Measurements from ENCODE around the gene COQ8B. TPM values are rescaled to one million over a fixed set of nuclear protein-coding genes. Genes with fewer than 3 reads are reported as not detected.
"Not testable (repeated sequence)": the region's sequence is repeated elsewhere in the genome, so short reads cannot be mapped to it uniquely, and the experiment has no call there.

Gene COQ8B
- total RNA-seq (2014; rRNA removed) (17.2 and 19.5 TPM in 2 replicates), Bru-seq, nascent RNA (percentile 49 among the genes with signal in this experiment), BruChase-seq, experiment 1, labeled RNA remaining after a 6-hour chase (percentile 50 among the genes with signal in this experiment), BruChase-seq, experiment 2, labeled RNA remaining after a 2-hour chase (percentile 50 among the genes with signal in this experiment)
- long read RNA-seq, partial matches to known transcripts = 3 of 18 reads
- long read RNA-seq, other reads (novel, unspliced or antisense) = 13 of 18 reads

GRCh38 chr19:40716482-40717324 is at the start of gene COQ8B, which contains the start of gene ITPKC:
COQ8B (minus strand) TSS chr19:40716886; CDS start chr19:40714632, 2,254 bp downstream.
ITPKC (plus strand) TSS chr19:40717112; CDS start chr19:40717136, 24 bp downstream.
- TSS peak; percentile 83 for BruUV-seq (replicated peaks)
- peak within 1 kb of the TSS; percentile 95 for H3K4me2 ChIP-seq (ENCODE audit: low read length)
- ChIA-PET CTCF (interaction anchor here (0.5 to 0.6 kb wide), 2 partner anchors 35 to 36 kb away, joined by 3 to 6 read pairs; no protein-coding TSS in a partner anchor), POLR2A (ENCODE audit: unreplicated experiment) (interaction anchor here (0.5 kb wide), 1 partner anchor 251 kb away, joined by 4 read pairs; no protein-coding TSS in a partner anchor)
- H3K36me3 ChIP-seq (ENCODE audit: low read depth, low read length) = no peaks in the 10 kb centered on the region
- peak within 1 kb of the TSS; percentile 100 for H3K27ac ChIP-seq (ENCODE audit: low read length)
- H3K9me3 ChIP-seq (ENCODE audit: low read length) = no peaks in the 10 kb centered on the region
- ATAC-seq (peak; percentile 37), DNase-seq (peak; percentile 97)
- H3F3A ChIP-seq (ENCODE audit: low read length, unreplicated experiment) = no peaks in the 10 kb centered on the region
- intact Hi-C loops (cut with micrococcal nuclease) = loop anchor here (2.0 to 5.0 kb wide), 2 partner anchors 34 to 54 kb away; partner anchors contain the start of genes ACTMAP and SNRPA
- peak within 1 kb of the TSS; percentile 99 for H3K9ac ChIP-seq (ENCODE audit: low read length)
- H3K4me3 ChIP-seq (ENCODE audit: low read length) = peak within 1 kb of the TSS; percentile 99
- no peaks in the 10 kb centered on the region for H3K27me3 ChIP-seq (ENCODE audit: low read length)
- no peak within 1 kb of the TSS for H2AFZ ChIP-seq (ENCODE audit: low read length)
- TF ChIP-seq EZH2phosphoT487 (IDR thresholded peaks at IDR 0.05; ENCODE audit: borderline replicate concordance, low read length) = no peak
- TF ChIP-seq CTCF (conservative IDR thresholded peaks at IDR 0.05; ENCODE audit: low read depth, low read length) = no peak
- TF ChIP-seq EZH2 (IDR thresholded peaks at IDR 0.05; ENCODE audit: low read length, unreplicated experiment) = no peak
- H4K20me1 ChIP-seq (ENCODE audit: low read length) = peaks cover 23% of the 10 kb centered on the region
- peaks cover 26% of the 10 kb centered on the region for H3K4me1 ChIP-seq (ENCODE audit: insufficient read depth, low read length)
- no peaks in the 10 kb centered on the region for H3K9me2 ChIP-seq (replicated peaks; ENCODE audit: low read length)
- peaks cover 46% of the 10 kb centered on the region for H3K79me2 ChIP-seq (ENCODE audit: low read length)

GRCh38 chr19:40766385-40766784 is 49.7 kb upstream of the COQ8B start:
- H3K9me2 ChIP-seq (replicated peaks; ENCODE audit: low read length); H3K4me3 ChIP-seq (ENCODE audit: low read length); DNase-seq; H3K27ac ChIP-seq (ENCODE audit: low read length); H3F3A ChIP-seq (ENCODE audit: low read length, unreplicated experiment); H4K20me1 ChIP-seq (ENCODE audit: low read length); intact Hi-C loops (cut with micrococcal nuclease); CTCF ChIA-PET; H3K4me2 ChIP-seq (ENCODE audit: low read length); H2AFZ ChIP-seq (ENCODE audit: low read length); BruUV-seq (replicated peaks); H3K79me2 ChIP-seq (ENCODE audit: low read length); POLR2A ChIA-PET (ENCODE audit: unreplicated experiment); H3K9ac ChIP-seq (ENCODE audit: low read length); H3K9me3 ChIP-seq (ENCODE audit: low read length); H3K27me3 ChIP-seq (ENCODE audit: low read length); H3K4me1 ChIP-seq (ENCODE audit: insufficient read depth, low read length); ATAC-seq: not testable (repeated sequence)
- peaks cover 36% of the 10 kb centered on the region for H3K36me3 ChIP-seq (ENCODE audit: low read depth, low read length)

GRCh38 chr19:40763963-40764362 is 47.3 kb upstream of the COQ8B start:
- POLR2A ChIA-PET (ENCODE audit: unreplicated experiment) = interaction anchor here (0.5 kb wide), 1 partner anchor 41 kb away, joined by 3 read pairs; no protein-coding TSS in a partner anchor
- H3K79me2 ChIP-seq (ENCODE audit: low read length) = peaks cover 8% of the 10 kb centered on the region; the same call in 1 of the 2 replicates

More at GRCh38 chr19:40763963-40764362, 47.3 kb upstream of the COQ8B start:
- Histone ChIP-seq H3K9me3 (ENCODE audit: low read length) (no peaks in the 10 kb centered on the region), H3K4me3 (ENCODE audit: low read length) (no peak overlapping the region), H3K27ac (ENCODE audit: low read length) (no peak overlapping the region), H3K4me2 (ENCODE audit: low read length) (no peak overlapping the region), H3K4me1 (ENCODE audit: insufficient read depth, low read length) (no peaks in the 10 kb centered on the region), H3K27me3 (ENCODE audit: low read length) (no peaks in the 10 kb centered on the region), H3F3A (ENCODE audit: low read length, unreplicated experiment) (no peaks in the 10 kb centered on the region), H3K9ac (ENCODE audit: low read length) (no peak overlapping the region), H2AFZ (ENCODE audit: low read length) (no peak overlapping the region), H3K9me2 (replicated peaks; ENCODE audit: low read length) (no peaks in the 10 kb centered on the region), H4K20me1 (ENCODE audit: low read length) (no peaks in the 10 kb centered on the region), H3K36me3 (ENCODE audit: low read depth, low read length) (peaks cover 52% of the 10 kb centered on the region)
- TF ChIP-seq CTCF (conservative IDR thresholded peaks at IDR 0.05; ENCODE audit: low read depth, low read length) (no peak), EZH2 (IDR thresholded peaks at IDR 0.05; ENCODE audit: low read length, unreplicated experiment) (no peak), EZH2phosphoT487 (IDR thresholded peaks at IDR 0.05; ENCODE audit: borderline replicate concordance, low read length) (no peak)
- CTCF ChIA-PET = interaction anchor here (0.6 kb wide), 1 partner anchor 499 kb away, joined by 3 read pairs; no protein-coding TSS in a partner anchor
- ATAC-seq (no peak), DNase-seq (no peak)
- intact Hi-C loops (cut with micrococcal nuclease) = no loop called here
- no TSS peak for BruUV-seq (replicated peaks)
